ENCODE results near the gene PLCB1.
A peak's percentile ranks its signal among the peaks of the same experiment; 100 is the strongest.
"Not testable (repeated sequence)": the region's sequence is repeated elsewhere in the genome, so short reads cannot be mapped to it uniquely, and the experiment has no call there.

The PLCB1 gene

DNA sequence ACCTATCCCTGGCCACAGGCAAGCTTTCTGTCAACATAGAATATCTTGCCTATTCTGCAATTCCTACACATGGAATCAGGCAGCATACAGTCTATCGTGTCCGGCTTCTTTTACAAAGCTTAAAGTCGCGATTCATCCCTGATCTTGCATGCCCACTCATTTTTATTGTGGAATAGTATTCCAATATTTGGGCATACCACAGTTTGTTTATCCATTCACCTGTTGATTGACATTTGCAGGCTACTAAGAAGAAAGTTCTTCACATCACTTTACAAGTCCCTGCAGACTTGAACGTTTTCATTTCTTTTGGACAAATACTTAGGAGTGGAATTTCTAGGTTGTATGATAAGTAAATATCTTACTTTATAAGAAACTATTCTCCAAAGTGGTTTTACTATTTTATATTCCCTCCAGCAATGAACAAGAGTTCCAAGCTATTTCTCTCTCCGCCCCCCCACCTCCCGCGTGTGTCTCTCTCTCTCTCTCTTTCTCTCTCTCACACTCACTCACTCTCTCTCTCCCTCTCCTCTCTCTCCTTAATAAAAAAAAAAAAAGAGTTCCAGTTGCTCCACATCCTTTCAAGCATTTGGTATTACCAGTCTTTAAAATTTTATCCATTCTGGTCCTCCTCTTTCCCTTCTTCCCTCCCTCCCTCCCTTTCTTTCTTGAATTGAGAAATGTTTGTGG lies 1.1 kb upstream of the PLCB1 start:
- no peak for DNase-seq

DNA sequence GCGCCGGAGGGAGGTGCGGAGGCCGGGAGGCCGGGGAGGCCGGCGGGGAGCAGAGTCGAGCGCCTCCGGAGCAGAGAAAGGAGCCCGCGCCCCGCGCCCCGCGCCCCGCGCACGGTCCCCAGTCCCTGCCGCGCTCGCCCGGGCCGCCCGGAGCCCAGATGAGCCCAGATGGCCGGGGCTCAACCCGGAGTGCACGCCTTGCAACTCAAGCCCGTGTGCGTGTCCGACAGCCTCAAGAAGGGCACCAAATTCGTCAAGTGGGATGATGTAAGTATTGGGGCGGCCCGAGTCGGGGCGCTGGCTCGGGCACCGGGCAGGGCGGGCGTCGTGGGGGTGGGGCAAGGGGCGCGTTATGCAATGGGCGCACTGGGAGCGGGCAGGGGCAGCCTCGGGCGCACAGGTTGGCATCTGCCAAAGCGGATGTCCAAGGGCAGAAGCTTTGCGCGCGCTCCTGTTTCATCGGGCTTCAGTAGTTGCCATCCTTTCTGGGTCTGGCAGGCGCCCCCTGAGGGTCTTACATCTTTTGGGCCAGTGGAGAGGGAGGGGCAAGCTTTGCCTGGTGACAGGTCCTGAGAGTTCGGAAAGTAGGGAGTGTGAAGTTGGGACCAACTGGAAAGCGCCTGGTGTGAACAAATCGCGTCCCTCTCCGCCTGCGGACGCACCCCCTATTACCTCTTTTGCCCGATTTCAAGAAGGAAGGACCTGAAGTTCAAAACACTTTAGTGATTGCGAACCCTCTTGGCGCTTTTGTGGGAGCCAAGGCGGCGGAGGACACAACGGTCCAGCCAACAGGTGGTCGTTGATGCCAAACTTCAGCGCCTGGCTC lies 631 bp downstream of the PLCB1 start:
- no peak for DNase-seq

DNA sequence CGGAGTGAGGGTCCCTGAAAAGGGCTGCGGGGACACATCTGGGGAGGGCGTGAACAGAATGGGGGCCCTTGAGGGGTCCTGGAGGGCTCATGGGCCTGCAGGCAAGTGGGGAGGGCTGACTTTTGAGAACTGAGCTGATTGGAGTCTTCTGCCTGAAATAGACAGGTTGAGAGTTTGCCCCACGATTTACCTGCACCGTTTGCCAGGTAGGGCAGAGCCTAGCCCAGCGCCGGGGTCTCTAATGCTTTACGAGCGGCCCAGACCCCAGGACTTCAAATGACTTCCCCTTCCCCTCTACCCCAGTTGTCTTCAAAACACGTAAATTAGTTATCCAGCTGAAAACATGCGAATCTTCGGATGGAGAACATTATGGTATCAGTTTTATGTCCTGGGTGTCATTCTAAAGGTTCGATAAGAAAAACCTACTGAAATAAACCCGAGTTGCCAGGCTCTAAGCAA lies 1.3 kb downstream of the PLCB1 start:
- DNase-seq: no peak

DNA sequence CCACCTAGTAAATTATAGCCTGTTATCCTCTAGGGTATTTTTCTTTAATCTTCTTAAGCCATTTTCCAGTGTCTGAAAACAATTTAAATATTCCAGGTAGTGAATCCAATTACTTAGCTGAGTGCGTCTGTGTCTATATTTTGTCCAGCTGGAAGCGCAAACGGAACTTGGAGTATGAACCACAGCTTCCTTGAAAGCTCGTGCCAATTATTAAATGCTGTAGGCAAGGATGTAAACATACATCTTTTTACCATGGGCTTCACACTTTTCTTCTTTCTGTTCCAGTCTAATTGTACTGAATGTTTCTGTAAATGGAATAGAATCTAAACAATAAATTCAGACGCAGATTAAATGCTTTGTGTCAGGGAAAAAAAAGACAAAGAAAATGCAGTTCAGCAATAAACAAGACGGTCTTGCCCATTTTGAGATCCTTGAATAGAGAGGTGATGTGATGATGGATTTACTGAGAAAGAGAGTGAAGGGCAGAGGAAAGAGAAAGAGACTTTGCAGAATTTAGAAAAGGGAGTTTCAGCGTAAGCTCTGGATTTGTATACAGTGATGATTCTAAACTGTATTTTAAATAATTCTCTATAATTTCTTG lies 1.9 kb downstream of the PLCB1 start:
- no peak for DNase-seq

DNA sequence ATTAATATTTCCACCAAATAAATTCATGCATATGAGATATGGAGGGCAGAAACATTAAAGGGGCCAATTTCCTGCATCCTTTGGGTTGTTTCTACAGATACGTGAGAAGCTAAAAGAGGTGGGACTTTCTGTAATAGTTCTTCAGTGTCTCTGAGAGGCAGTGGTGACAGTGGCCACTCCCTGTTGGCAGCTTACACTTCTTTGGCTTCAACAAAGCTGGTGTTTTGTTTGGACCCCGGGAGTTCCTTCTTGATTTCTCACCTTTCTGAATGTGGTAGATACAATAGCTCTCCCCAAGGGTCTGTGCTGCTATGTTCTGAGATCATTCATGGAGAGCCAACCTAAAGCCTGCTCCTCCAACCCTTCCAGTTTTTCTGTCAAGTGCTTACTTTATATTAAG lies 7.8 kb downstream of the PLCB1 start:
- no peak for DNase-seq

DNA sequence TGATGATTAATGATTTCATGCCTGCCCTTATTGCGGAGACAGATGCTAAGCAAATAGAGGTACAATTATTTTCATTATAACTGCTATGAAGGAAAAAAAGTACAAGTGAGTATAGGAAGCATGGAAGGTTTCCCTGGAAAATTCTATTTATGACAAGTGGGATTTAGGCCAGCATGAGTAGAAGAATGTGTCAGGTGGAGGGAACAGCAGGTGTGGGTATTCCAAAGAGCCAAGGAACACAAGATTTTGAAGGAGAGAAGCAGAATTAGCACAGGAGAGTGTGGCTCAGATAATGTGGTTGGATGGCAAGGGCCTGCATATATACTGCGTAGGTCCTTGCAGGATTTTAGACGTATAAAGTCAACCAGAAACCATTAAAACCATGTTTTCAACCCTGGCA lies 11.4 kb downstream of the PLCB1 start:
- DNase-seq: no peak

DNA sequence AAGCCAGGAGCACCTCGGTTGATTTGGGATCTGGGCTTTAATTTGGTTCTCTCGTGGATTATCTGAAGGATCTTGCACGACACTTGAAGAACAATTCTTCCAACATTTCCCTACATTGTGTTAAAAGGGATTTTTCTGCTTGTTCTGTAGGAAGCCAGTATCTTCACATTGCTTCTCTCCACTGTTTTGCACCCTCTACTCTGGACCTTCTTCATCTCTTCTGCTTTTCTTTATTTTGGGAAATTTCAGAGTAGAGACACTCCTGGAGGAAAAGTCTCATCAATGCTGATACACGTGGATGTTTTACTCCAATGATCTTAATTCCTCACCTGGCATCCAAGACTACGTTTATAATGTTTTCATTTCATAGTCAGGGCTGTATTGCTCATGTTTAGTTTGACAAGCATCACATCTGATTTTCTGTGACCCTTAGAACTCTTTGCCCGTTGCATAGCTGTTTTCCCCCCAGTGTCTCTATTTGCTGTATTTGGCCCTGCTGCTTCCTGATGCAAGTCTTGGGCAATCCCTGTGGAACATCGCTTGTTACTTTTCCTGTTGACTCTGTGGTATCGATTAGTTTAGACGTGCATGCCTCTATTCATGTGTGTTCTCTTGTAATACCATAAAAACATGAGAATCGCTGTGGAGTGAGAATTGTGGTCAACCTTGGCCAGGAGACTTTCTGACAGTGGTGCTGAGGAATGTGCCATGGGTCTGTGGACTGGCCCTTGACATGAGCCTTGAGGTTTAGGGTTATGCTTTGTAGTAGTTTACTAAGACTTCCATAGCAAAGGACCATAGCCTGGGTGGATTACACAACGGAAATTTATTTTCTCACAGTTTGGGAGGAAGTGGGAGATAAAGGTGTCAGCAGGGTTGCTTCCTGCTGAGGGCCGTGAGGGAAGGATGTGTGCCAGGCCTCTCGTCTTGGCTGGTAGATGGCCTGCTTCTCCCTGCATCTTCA lies 12.5 kb downstream of the PLCB1 start:
- DNase-seq: no peak

DNA sequence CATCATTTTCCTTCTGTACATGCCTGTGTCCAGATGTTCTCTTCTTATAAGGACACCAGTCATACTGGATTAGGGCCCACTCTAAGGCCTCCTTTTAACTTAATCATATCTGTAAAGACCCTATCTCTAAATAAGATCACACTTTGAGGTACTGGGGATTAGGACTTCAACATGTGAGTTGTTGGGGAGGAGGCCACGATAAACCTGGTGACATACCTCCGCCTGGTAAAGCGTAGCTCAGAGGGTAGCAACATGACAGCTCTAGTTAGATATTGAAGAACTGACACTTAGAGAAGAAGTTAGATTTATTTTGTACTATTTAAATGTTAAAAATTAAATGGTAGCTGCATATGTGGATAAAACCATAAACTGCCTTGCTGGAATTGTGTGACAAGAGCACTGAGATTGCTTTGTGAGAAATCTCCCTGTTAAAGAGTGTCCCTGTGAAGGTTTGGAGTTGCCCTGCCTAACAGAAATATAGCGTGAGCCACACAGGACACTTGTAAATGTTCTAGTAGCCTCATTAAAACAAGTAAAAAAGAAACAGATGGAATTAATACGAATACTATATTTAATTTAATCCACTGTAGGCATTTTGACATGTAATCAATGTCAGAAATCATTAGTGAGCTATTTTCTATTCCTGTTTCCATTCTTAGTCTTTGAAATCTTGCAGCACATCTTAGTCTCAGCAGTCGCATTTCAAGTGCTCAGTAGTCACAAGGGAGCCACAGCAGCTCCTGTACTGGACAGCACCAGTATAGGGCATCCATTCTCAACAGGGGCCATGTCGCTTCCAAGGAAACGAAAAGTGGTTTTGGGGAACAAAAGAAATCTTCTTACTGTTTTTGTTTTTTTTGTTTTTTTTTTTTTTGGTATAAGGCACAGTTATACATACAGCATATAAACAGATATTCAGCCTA lies 13.4 kb downstream of the PLCB1 start:
- no peak for DNase-seq

DNA sequence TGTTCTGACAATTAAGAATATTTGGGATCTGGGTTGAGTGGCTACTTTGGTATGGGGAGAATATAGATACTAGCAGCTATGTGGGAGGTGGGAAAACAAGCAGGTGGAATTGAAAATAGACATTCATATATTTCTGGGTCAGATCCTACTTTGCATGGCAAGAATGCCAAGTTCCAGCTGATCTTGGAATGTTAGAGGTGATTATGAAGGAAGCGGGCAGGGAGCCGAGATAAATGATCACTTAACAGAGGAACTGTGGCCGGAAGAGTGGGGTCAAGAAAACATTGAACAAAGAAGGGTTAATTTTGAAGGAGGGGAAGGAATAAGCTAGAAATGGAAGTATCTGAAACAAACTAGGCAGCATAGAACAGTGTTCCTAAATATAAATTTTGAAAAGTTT lies 15.4 kb downstream of the PLCB1 start:
- DNase-seq: no peak

DNA sequence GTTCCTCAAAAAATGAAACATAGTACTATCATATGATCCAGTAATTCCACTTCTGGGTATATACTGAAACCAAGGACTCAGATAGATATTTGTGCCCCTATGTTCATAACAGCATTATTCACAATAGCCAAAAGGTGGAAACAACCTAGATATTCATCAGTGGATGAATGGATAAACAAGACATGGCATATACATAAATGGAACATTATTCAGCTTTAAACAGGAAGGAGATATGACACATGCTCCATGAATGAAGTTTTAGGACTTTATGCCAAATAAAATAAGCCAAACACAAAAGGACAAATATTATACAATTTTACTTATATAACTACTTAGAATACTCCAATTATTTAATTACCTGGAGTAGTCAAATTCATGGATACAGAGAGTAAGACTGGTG lies 16.4 kb downstream of the PLCB1 start:
- DNase-seq: no peak

DNA sequence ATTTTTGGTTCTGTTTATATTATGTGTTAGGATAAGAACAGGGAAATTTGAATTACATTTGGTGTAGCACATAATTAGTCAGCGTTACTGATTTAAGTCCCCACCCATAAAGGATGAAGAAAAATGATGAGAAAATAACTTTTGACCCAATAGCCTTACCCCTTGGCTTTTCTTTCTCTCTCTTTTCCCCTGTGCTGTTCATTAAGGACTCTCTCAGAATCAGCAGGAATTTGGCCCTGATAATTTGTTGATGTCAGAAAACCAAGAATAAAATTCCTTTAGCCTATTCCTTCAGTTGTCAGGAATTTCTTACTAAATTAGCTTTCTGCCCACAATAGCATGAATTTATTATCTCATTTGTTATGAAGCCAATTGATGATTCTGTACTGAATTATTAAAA lies 18.5 kb downstream of the PLCB1 start:
- DNase-seq: no peak

DNA sequence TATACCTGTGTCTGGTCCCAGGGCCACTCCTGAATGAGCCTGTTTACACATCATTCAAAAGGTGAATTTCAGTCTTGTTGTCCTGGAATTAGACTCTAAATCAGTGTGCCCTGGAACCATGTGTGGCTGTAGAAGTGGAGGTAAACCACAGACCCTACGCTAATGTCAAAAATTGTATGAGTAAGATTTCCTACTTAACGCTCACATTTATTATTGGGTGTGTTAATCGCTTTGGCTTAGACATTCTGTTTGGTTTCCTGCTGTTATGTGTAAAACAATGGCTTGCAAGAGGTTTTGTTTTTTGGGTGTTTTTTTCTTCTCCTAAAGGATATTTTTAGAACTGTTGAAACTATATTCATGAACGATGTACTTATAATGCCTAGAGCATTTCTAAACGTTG lies 19.3 kb downstream of the PLCB1 start:
- DNase-seq: no peak

DNA sequence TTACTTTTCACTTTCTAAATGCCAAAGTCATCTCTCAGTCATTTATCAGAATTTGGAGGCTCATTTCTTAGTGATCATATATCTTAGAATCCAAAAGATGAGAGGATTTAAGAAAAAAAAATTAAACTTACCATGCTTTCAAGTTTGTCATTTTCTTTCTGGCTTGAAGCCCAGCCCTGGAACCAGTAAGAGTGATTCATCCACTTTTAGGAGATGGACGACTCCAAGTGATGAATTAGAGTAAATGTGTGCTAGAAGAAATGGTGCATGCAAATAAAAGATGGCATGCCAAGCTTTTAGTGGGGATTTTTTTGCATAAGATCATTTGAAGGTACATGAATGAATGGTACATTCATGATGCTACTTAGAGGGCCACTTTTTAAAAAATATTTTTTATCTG lies 20.1 kb downstream of the PLCB1 start:
- no peak for DNase-seq

DNA sequence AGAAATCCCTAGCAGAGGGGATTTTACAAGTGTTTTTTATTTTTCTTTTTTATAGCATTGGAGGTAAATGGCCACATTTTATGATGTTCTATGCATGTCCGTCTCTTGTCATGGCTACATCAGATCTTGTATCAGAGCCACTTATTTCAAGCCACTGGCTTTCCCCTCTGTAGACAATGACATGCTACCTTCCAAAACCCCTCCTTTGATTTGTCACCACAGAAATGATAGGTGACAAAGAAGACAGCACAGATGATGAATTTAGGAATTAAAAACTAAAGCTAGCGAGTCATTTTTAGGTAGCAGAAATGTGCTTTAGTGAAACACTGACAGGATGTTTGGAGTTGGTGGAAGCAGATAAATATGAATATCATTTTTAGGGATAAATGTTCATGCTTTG lies 20.8 kb downstream of the PLCB1 start:
- DNase-seq: no peak

DNA sequence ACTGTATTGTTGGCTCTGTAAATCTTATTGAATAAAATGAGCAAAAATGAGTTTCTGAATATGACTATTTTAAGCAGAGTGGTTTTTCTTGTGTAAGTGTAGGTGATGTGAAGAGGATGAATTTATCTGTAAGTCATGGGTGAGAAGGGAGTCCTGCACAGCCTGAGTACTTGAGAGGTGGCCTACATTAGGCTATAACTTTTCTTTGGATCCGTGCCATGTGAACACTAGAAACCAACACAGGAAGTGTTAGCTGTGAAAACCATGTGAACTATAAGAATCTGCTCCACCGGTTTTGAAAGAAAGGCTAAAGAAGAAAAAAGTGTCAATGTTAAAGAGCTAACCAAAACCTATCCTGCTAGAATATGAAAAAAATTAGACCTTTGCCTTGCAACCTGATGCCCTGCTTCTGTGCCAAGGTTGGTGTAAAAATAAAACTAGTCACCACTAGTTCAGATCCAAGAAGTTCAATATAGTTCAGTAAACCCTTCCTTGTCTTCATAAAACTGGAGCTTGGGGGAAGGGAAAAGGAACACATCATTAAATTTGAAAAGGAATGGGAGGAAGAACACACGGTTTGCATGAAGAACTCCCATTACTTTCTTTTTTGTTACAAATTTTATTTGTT lies 21.3 kb downstream of the PLCB1 start:
- DNase-seq: peak; percentile 17

DNA sequence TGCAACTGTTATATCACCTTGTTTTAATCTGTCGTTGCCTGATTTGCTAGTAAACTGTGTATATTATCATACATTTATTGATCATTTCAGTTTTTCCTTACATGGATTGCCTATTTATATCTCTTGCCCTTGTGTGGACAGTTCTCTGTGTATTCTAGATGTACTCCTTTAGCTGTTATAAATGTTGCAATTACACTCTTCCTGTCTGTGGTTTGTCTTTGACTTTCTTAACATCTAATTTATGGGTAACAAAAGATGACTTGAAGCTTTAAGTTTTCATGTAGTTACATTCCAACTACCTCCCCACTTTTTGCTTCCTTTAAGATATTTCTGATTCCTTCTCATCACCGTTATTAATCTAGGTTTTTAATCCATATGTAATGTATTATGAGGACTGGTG lies 22.6 kb downstream of the PLCB1 start:
- no peak for DNase-seq

DNA sequence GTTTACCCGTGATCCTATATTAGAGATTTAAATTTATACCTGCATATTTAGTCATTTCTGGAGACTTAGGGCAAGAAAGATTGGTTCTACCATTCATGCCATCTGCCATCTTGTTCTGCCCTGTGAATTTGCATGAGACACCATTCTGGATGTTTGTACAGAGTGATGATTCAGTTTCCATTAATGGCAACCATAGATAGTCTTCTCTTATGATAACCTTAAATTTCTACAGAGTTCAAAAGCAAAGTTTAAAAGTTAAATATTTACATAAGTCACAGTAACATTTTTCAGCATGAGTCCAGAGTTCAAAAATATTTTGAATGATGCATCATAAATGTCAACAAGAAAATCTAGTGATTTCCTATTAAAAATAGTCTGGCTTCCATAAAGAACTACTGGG lies 23.2 kb downstream of the PLCB1 start:
- no peak for DNase-seq

DNA sequence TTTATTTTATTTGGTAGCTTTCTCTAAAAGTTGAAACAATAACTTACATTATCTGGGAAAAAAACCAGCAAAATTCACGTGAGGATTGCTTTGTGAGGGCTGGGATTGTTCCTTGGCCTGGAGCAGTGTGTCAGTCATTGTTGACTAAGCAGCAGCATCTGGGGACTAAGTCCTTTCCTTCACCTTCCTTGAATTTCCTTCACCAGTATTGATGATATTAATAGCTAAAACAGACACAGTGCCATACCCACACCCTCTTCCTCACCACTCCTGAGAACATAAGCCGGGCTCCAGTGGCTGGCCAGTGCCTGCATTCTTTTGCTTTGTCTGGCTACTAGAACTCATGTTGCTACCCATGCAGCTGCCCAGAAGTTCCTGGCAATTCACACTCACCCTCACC lies 23.7 kb downstream of the PLCB1 start:
- no peak for DNase-seq

DNA sequence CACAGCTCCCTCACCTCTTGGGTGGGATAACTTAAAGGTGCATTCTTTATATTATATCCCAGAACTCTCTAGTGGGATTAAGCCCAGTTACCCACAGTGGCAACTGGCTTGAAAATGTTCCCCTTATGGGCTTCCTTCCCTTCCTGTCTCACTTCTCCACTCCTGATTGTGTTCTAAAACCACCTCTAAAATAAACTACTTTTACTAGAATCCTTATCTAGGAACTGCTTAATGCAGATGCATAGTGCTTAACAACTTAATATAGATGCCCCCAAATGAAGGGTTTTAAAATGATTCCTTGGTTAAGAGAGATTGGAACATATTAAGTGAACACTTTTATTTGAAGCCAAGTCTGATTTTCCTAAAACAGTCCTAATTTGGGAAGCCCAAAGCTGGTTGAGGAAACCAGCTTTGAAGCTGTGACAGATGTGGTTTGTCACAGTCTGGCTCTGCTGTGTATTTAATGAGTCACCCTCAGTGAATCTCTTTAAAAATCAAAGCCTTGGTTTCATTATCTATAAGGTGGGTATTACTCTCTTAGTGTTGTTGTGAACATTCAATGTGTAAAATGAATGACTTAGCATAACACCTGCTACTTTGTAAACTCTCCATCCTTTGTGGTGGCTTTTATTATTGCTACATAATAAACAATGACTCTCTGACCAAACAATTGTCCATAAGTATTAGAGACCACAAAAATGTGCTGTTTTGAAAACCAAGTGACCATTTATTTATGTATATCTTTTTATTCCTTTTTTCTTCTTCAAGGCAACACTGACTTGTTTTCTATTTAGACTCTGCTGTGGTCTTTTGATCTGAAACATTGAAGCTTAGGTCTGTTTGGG lies 24.4 kb downstream of the PLCB1 start:
- DNase-seq: no peak

DNA sequence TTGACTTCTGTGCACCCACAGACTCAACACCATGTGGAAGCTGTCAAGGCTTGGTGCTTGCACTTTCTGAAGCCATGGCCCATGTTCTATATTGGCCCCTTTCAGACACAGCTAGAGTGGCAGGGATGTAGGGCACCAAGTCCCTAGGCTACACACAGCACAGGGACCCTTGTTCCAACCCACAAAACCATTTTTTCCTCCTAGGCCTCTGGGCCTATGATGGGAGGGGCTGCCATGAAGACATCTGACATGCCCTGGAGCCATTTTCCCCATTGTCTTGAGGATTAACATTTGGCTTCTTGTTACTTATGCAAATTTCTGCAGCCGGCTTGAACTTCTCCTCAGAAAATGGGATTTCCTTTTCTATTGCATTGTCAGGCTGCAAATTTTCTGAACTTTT lies 27.2 kb downstream of the PLCB1 start:
- DNase-seq: not testable (repeated sequence)
